ENCODE results near the gene PPFIA3. TPM values are rescaled to one million over a fixed set of nuclear protein-coding genes. Genes with fewer than 3 reads are reported as not detected.
A peak's percentile ranks its signal among the peaks of the same experiment; 100 is the strongest.

PPFIA3 gene
- total RNA-seq, 1 experiment from 2014 or later, result 4.9 TPM

DNA sequence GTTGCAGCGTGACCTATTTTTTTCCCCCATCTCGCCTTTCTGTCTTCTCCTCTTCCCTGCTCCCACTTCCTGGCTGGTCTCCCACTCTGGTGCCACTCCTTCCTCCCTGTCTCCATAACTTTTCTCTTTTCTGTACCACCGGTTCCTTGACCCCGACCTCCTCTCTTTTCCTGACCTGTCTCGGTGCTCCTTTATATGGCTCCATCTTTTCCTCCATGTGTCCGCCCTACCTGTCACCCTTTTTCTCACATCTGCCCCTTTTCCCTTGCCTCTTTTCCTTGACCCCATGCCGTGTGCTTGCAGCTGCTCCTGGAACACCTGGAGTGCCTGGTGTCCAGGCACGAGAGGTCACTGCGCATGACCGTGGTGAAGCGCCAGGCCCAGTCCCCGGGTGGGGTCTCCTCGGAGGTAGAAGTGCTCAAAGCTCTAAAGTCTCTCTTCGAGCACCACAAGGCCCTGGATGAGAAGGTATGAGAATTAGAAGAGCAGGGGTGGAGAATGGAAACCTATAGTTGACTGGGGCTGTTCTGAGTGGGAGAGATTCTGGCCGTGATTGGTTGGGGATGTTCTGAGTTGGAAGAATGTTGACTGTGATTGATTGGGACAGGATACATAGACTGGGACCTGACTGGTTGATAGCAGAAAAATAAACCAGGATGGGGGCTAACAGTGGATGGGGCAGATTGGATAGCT lies 9.3 kb downstream of the PPFIA3 start:
- H3K27ac Mint-ChIP-seq (ENCODE audit: unreplicated experiment), result peak overlapping the region; percentile 55
- DNase-seq, result no peak
- H3K36me3 Mint-ChIP-seq (ENCODE audit: insufficient read depth, unreplicated experiment), result peaks cover 12% of the 10 kb centered on the region
- H3K27me3 Mint-ChIP-seq (ENCODE audit: unreplicated experiment), result no peaks in the 10 kb centered on the region
- BruUV-seq (replicated peaks), result no TSS peak
- H3K4me1 Mint-ChIP-seq (ENCODE audit: low read depth, unreplicated experiment), result peaks cover 13% of the 10 kb centered on the region
- peak overlapping the region; percentile 60 for H3K4me3 Mint-ChIP-seq (ENCODE audit: low read depth, unreplicated experiment)
- TF ChIP-seq, protein P1, sequence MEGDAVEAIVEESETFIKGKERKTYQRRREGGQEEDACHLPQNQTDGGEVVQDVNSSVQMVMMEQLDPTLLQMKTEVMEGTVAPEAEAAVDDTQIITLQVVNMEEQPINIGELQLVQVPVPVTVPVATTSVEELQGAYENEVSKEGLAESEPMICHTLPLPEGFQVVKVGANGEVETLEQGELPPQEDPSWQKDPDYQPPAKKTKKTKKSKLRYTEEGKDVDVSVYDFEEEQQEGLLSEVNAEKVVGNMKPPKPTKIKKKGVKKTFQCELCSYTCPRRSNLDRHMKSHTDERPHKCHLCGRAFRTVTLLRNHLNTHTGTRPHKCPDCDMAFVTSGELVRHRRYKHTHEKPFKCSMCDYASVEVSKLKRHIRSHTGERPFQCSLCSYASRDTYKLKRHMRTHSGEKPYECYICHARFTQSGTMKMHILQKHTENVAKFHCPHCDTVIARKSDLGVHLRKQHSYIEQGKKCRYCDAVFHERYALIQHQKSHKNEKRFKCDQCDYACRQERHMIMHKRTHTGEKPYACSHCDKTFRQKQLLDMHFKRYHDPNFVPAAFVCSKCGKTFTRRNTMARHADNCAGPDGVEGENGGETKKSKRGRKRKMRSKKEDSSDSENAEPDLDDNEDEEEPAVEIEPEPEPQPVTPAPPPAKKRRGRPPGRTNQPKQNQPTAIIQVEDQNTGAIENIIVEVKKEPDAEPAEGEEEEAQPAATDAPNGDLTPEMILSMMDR (IDR thresholded peaks at IDR 0.05; ENCODE audit: unreplicated experiment), result no peak
- intact Hi-C loops (cut with micrococcal nuclease; ENCODE audit: unreplicated experiment), result loop anchor here (1.0 kb wide), 1 partner anchor 42 kb away; no protein-coding TSS in a partner anchor
- CTCF ChIA-PET, result interaction anchor here (0.6 to 1.1 kb wide), 4 partner anchors 11 to 153 kb away, joined by 7 to 13 read pairs (median 8); no protein-coding TSS in a partner anchor
- peaks cover 2% of the 10 kb centered on the region for H3K9me3 Mint-ChIP-seq (ENCODE audit: low read depth, unreplicated experiment)

DNA sequence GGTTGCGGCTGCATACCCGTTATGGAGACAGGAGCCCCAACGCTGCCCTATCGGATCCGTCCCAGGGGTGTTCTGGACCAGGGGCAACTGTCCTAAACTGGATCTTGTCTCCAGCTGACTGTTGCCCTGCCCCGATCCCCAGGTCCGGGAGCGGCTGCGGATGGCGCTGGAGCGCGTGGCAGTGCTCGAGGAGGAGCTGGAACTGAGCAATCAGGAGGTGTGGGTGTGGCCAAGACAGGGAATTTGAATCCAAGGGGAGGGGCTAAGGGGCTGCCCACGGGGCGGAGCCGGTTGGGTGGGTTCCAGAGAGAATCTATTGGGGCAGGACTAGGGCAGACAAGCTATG lies 9.9 kb downstream of the PPFIA3 start:
- DNase-seq, result no peak

DNA sequence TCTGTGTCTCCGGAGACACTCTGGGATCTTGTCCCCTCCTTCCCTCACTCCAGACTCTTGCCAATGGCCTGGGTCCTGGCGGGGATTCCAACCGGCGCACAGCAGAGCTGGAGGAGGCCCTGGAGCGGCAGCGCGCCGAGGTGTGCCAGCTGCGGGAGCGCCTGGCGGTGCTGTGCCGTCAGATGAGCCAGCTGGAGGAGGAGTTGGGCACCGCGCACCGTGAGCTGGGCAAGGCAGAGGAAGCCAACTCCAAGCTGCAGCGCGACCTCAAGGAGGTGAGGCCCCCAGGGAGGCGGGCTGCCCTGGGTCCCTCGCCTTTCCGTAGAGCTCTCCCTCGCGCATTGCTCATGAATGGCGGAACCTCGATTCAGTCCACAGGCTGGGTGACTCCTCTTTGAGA lies 11.0 kb downstream of the PPFIA3 start:
- CTCF ChIA-PET, result no interaction called here
- TF ChIP-seq, protein P1 (IDR thresholded peaks at IDR 0.05; ENCODE audit: unreplicated experiment), result no peak
- H3K4me1 Mint-ChIP-seq (ENCODE audit: low read depth, unreplicated experiment), result peaks cover 13% of the 10 kb centered on the region
- peaks cover 12% of the 10 kb centered on the region for H3K36me3 Mint-ChIP-seq (ENCODE audit: insufficient read depth, unreplicated experiment)
- intact Hi-C loops (cut with micrococcal nuclease; ENCODE audit: unreplicated experiment), result no loop called here
- H3K27ac Mint-ChIP-seq (ENCODE audit: unreplicated experiment), result no peak overlapping the region
- H3K9me3 Mint-ChIP-seq (ENCODE audit: low read depth, unreplicated experiment), result peaks cover 2% of the 10 kb centered on the region
- BruUV-seq (replicated peaks), result no TSS peak
- no peaks in the 10 kb centered on the region for H3K27me3 Mint-ChIP-seq (ENCODE audit: unreplicated experiment)
- no peak overlapping the region for H3K4me3 Mint-ChIP-seq (ENCODE audit: low read depth, unreplicated experiment)
- no peak for DNase-seq

More for the DNA sequence above, 9.9 kb downstream of the PPFIA3 start:
- no TSS peak for BruUV-seq (replicated peaks)
- CTCF ChIA-PET, result interaction anchor here (0.6 kb wide), 1 partner anchor 154 kb away, joined by 7 read pairs; no protein-coding TSS in a partner anchor
- no peaks in the 10 kb centered on the region for H3K27me3 Mint-ChIP-seq (ENCODE audit: unreplicated experiment)
- no peak overlapping the region for H3K27ac Mint-ChIP-seq (ENCODE audit: unreplicated experiment)
- peaks cover 13% of the 10 kb centered on the region for H3K4me1 Mint-ChIP-seq (ENCODE audit: low read depth, unreplicated experiment)
- H3K9me3 Mint-ChIP-seq (ENCODE audit: low read depth, unreplicated experiment), result peaks cover 2% of the 10 kb centered on the region
- no peak overlapping the region for H3K4me3 Mint-ChIP-seq (ENCODE audit: low read depth, unreplicated experiment)
- peaks cover 12% of the 10 kb centered on the region for H3K36me3 Mint-ChIP-seq (ENCODE audit: insufficient read depth, unreplicated experiment)
- intact Hi-C loops (cut with micrococcal nuclease; ENCODE audit: unreplicated experiment), result no loop called here
- TF ChIP-seq, protein P1 (IDR thresholded peaks at IDR 0.05; ENCODE audit: unreplicated experiment), result no peak

DNA sequence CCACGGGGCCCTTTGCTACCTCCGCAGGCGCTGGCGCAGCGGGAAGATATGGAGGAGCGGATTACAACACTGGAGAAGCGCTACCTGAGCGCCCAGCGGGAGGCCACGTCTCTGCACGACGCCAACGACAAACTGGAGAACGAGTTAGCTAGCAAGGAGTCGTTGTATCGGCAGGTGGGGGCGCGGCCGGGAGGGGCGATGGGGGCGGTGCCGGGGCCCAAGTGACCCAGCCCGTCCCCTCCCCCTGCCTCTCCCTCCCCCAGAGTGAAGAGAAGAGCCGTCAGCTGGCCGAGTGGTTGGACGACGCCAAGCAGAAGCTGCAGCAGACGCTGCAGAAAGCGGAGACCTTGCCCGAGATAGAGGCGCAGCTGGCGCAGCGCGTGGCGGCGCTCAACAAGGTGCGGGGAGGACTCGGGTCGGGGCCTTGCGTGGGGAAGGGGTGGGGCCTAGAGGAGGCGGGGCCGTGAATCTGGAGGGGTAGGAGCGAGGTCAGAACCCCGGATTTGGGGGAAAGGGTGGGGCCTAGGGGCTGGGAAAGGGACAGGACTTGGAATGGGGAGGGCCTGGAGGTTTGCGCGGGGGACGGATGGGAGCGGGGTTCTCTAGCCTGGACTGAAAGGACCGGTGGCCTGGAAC lies 13.7 kb downstream of the PPFIA3 start:
- Mint-ChIP-seq H3K4me1 (ENCODE audit: low read depth, unreplicated experiment) (peaks cover 10% of the 10 kb centered on the region), H3K4me3 (ENCODE audit: low read depth, unreplicated experiment) (peak overlapping the region; percentile 58), H3K9me3 (ENCODE audit: low read depth, unreplicated experiment) (peaks cover 2% of the 10 kb centered on the region), H3K27me3 (ENCODE audit: unreplicated experiment) (no peaks in the 10 kb centered on the region), H3K27ac (ENCODE audit: unreplicated experiment) (no peak overlapping the region), H3K36me3 (ENCODE audit: insufficient read depth, unreplicated experiment) (peaks cover 7% of the 10 kb centered on the region)
- intact Hi-C loops (cut with micrococcal nuclease; ENCODE audit: unreplicated experiment), result no loop called here
- CTCF ChIA-PET, result interaction anchor here (0.6 kb wide), 2 partner anchors 72 kb away, joined by 9 to 12 read pairs; no protein-coding TSS in a partner anchor
- TF ChIP-seq, protein P1 (IDR thresholded peaks at IDR 0.05; ENCODE audit: unreplicated experiment), result no peak
- no peak for DNase-seq
- no TSS peak for BruUV-seq (replicated peaks)
